Measurements from ENCODE around the gene LRRC3. TPM values are rescaled to one million over a fixed set of nuclear protein-coding genes. Genes with fewer than 3 reads are reported as not detected.

The LRRC3 gene
- total and polyA plus RNA-seq, 4 donors, result 1.4 to 3.6 (median 2.4) TPM

DNA sequence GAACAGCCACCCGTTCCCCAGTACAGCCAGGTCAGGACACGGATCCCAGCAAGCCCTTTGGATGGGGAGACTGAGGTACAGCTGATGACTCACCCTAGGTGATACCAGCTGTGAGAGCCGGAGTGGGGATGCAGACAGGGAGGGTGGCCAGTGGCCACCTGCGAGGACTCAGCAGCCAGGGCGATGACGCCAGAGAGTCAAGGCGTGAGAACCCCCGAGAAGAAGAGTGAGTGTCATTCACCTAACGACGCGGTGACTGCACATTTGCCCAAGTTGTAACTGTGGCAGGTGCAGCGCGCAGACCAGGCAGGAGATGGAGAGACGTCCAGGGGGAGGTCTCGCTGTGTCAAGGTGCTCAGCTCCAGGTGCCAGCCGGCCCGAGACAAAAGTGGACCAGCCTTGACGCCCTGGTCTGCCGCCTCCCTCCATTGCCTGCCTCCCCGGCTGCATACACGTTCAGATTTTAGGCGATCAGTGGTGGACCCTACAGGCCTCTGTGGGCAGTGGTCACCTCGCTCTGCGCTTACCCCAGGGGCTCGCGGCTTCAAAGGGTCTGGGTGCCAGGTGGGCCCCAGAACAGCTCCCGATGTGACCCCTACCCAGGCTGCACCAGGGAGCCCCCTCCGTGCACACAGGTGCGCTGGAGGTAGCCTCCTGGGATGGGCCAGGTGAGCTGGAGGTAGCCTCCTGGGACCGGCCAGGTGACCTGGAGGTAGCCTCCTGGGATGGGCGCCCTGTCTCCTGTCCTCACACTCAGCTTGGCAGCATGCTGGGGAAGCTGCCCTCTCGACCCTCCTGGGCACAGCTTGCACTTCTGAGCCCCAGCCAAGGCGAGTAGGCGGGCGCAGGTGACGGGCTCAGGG, 11.9 kb downstream of the LRRC3 start:
- Histone ChIP-seq H3K9me3 (ENCODE audit: control insufficient read depth in 4 of 4, insufficient read depth in 3 of 4, low read length in 3 of 4) (peaks cover 0 to 3% (median 0%) of the 10 kb centered on the region in 4 donors), H3K4me3 (no peak overlapping the region), H3K9ac (ENCODE audit: insufficient read depth in 1 of 2, low read length in 2 of 2) (no peak overlapping the region), H3K27me3 (ENCODE audit: control insufficient read depth in 3 of 3, insufficient read depth in 3 of 3, low read length in 2 of 3) (no peaks in the 10 kb centered on the region), H3K36me3 (ENCODE audit: control insufficient read depth in 4 of 4, insufficient read depth in 4 of 4, low read length in 4 of 4) (no peaks in the 10 kb centered on the region), H3K4me1 (ENCODE audit: control insufficient read depth in 5 of 5, insufficient read depth in 5 of 5, low read length in 5 of 5) (peaks cover 0 to 3% (median 0%) of the 10 kb centered on the region in 5 donors), H3K27ac (ENCODE audit: low read depth in 1 of 2, low read length in 1 of 2) (no peak overlapping the region)
- TF ChIP-seq, protein P1, sequence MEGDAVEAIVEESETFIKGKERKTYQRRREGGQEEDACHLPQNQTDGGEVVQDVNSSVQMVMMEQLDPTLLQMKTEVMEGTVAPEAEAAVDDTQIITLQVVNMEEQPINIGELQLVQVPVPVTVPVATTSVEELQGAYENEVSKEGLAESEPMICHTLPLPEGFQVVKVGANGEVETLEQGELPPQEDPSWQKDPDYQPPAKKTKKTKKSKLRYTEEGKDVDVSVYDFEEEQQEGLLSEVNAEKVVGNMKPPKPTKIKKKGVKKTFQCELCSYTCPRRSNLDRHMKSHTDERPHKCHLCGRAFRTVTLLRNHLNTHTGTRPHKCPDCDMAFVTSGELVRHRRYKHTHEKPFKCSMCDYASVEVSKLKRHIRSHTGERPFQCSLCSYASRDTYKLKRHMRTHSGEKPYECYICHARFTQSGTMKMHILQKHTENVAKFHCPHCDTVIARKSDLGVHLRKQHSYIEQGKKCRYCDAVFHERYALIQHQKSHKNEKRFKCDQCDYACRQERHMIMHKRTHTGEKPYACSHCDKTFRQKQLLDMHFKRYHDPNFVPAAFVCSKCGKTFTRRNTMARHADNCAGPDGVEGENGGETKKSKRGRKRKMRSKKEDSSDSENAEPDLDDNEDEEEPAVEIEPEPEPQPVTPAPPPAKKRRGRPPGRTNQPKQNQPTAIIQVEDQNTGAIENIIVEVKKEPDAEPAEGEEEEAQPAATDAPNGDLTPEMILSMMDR (IDR thresholded peaks at IDR 0.05; ENCODE audit: control extremely low read depth, extremely low read depth), result no peak
- ATAC-seq (ENCODE audit: insufficient read depth, low FRiP score) (no peak), DNase-seq (peak in 1 of 3 donors; percentile 9)
- 95 to 97% methylated on average over 36 of the region's 36 CpGs for WGBS, 2 donors

DNA sequence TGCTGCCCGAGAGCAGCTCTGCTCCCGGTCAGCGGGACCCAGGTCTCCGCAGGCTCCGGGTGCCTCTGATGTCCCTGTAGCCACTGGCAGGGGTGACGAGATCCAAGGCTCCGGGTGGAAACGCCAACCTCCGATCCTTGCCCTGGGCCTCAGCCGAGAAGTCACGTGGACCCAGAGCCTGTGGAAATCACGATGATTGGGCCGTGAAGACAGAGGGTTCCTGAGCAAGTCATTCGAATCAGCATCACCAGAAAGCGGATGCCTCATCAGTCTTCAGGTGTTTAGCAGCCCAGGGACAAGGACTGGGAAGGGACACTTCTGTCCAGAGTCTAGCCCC, 12.5 kb downstream of the LRRC3 start:
- peaks cover 0 to 3% (median 0%) of the 10 kb centered on the region in 5 donors for H3K4me1 ChIP-seq (ENCODE audit: control insufficient read depth in 5 of 5, insufficient read depth in 5 of 5, low read length in 5 of 5)
- no peak overlapping the region for H3K9ac ChIP-seq (ENCODE audit: insufficient read depth in 1 of 2, low read length in 2 of 2)
- ATAC-seq (ENCODE audit: insufficient read depth, low FRiP score) (no peak), DNase-seq (no peak)
- no peaks in the 10 kb centered on the region for H3K27me3 ChIP-seq (ENCODE audit: control insufficient read depth in 3 of 3, insufficient read depth in 3 of 3, low read length in 2 of 3)
- no peak overlapping the region for H3K4me3 ChIP-seq
- H3K27ac ChIP-seq (ENCODE audit: low read depth in 1 of 2, low read length in 1 of 2), result no peak overlapping the region
- TF ChIP-seq, protein P1 (IDR thresholded peaks at IDR 0.05; ENCODE audit: control extremely low read depth, extremely low read depth), result no peak
- 94 to 98% methylated on average over 15 of the region's 15 CpGs for WGBS, 2 donors
- H3K36me3 ChIP-seq (ENCODE audit: control insufficient read depth in 4 of 4, insufficient read depth in 4 of 4, low read length in 4 of 4), result no peaks in the 10 kb centered on the region
- peaks cover 0 to 3% (median 0%) of the 10 kb centered on the region in 4 donors for H3K9me3 ChIP-seq (ENCODE audit: control insufficient read depth in 4 of 4, insufficient read depth in 3 of 4, low read length in 3 of 4)

DNA sequence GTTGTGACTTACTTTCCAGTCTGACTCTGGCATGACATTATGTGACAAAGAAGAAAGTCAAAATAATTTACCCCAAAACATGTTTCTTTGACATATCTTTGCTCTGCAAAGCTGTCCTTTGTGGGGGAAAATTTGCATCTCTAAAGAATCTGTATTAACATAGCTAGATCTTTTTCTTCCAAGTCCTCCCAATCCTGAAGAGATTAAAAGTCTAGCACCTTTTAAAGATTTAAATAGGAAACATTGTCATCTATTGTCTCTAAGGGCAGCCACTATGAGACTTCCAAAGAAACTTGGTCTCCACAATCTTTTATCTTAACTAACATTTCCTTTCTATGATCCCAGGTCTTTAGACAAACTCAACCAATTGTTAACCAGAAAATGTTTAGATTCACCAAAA, 16.0 kb downstream of the LRRC3 start:
- no peak for ATAC-seq (ENCODE audit: insufficient read depth, low FRiP score)
- no peaks in the 10 kb centered on the region for H3K4me1 ChIP-seq (ENCODE audit: control insufficient read depth in 5 of 5, insufficient read depth in 5 of 5, low read length in 5 of 5)
- no peaks in the 10 kb centered on the region for H3K9me3 ChIP-seq (ENCODE audit: control insufficient read depth in 4 of 4, insufficient read depth in 3 of 4, low read length in 3 of 4)
- H3K27ac ChIP-seq (ENCODE audit: low read depth in 1 of 2, low read length in 1 of 2), result no peak overlapping the region
- DNase-seq, result no peak
- no peaks in the 10 kb centered on the region for H3K27me3 ChIP-seq (ENCODE audit: control insufficient read depth in 3 of 3, insufficient read depth in 3 of 3, low read length in 2 of 3)
- TF ChIP-seq, protein P1 (IDR thresholded peaks at IDR 0.05; ENCODE audit: control extremely low read depth, extremely low read depth), result no peak
- H3K36me3 ChIP-seq (ENCODE audit: control insufficient read depth in 4 of 4, insufficient read depth in 4 of 4, low read length in 4 of 4), result no peaks in the 10 kb centered on the region
- no peak overlapping the region for H3K9ac ChIP-seq (ENCODE audit: insufficient read depth in 1 of 2, low read length in 2 of 2)
- no peak overlapping the region for H3K4me3 ChIP-seq

Measured in lung (tissue), 12 donors.